GM23338 (cell line): ENCODE measurements around the gene TMPRSS11D. TPM values are rescaled to one million over a fixed set of nuclear protein-coding genes. Genes with fewer than 3 reads are reported as not detected.

Experiments used
- ATAC-seq: fragments of 200-7000 bp; cut with Tn5 transposase; 3 replicates; pipeline ENCODE4 v1.9.1; 2020
- DNase-seq: peaks from one replicate; pipeline ENCODE4 v3.0.0-alpha.2; 2015; ENCODE audit warnings: low spot score
- H2AFZ ChIP-seq: fragments of 200-600 bp; sonication (generic); 2 replicates; pipeline ENCODE4 v1.8.0; 2016; ENCODE audit warnings: antibody characterized with exemption, mild to moderate bottlenecking, moderate library complexity
- H3F3A ChIP-seq: fragments of 200-600 bp; sonication (generic); replicated peaks from 2 replicates; pipeline ENCODE4 v1.8.0; 2017; ENCODE audit warnings: antibody characterized with exemption, mixed run types, low read depth
- H3K27ac ChIP-seq: fragments of 200-600 bp; sonication (generic); 2 replicates; pipeline ENCODE4 v1.6.1; 2016; ENCODE audit warnings: low read depth
- H3K27me3 ChIP-seq: fragments of 200-600 bp; sonication (generic); 2 replicates; pipeline ENCODE4 v1.8.0; 2016; ENCODE audit warnings: mild to moderate bottlenecking, mixed run types, moderate library complexity; ENCODE audit not compliant: insufficient read depth
- H3K36me3 ChIP-seq: fragments of 200-600 bp; sonication (generic); 2 replicates; pipeline ENCODE4 v1.8.0; 2016; ENCODE audit warnings: mild to moderate bottlenecking; ENCODE audit not compliant: insufficient read depth
- H3K4me1 ChIP-seq: fragments of 200-600 bp; sonication (generic); 2 replicates; pipeline ENCODE4 v1.8.0; 2016; ENCODE audit warnings: mild to moderate bottlenecking, moderate library complexity; ENCODE audit not compliant: insufficient read depth
- H3K4me2 ChIP-seq: fragments of 200-600 bp; sonication (generic); 2 replicates; pipeline ENCODE4 v1.7.1; 2017; ENCODE audit warnings: mixed run types
- H3K4me3 ChIP-seq: fragments of 200-600 bp; sonication (generic); 2 replicates; pipeline ENCODE4 v1.6.1; 2016; ENCODE audit warnings: mixed run types
- H3K79me2 ChIP-seq: fragments of 200-600 bp; sonication (generic); replicated peaks from 2 replicates; pipeline ENCODE4 v1.8.0; 2017; ENCODE audit warnings: mild to moderate bottlenecking; ENCODE audit not compliant: insufficient read depth
- H3K9me2 ChIP-seq: fragments of 200-600 bp; sonication (generic); 2 replicates; pipeline ENCODE4 v1.8.0; 2017; ENCODE audit not compliant: insufficient read depth
- H4K20me1 ChIP-seq: fragments of 200-600 bp; sonication (generic); replicated peaks from 2 replicates; pipeline ENCODE4 v1.8.0; 2017; ENCODE audit warnings: mild to moderate bottlenecking; ENCODE audit not compliant: insufficient read depth
- H3K27ac Mint-ChIP-seq: 2 replicates; pipeline ENCODE4 v1.8.0; 2020; ENCODE audit warnings: inconsistent platforms, mild to moderate bottlenecking, moderate library complexity, mixed read lengths
- H3K27me3 Mint-ChIP-seq: 3 replicates; pipeline ENCODE4 v1.8.0; 2022; ENCODE audit warnings: low read depth, mild to moderate bottlenecking, moderate library complexity, mixed read lengths, inconsistent platforms; ENCODE audit not compliant: insufficient read depth, poor library complexity
- H3K36me3 Mint-ChIP-seq: 3 replicates; pipeline ENCODE4 v1.8.0; 2021; ENCODE audit warnings: low read depth, mild to moderate bottlenecking, inconsistent platforms, moderate library complexity, mixed read lengths
- H3K4me1 Mint-ChIP-seq: 3 replicates; pipeline ENCODE4 v1.8.0; 2020; ENCODE audit warnings: mild to moderate bottlenecking, inconsistent platforms, mixed read lengths
- H3K4me3 Mint-ChIP-seq: 3 replicates; pipeline ENCODE4 v1.8.0; 2021; ENCODE audit warnings: moderate library complexity, mild to moderate bottlenecking, inconsistent platforms, mixed read lengths
- H3K9me3 Mint-ChIP-seq: 3 replicates; pipeline ENCODE4 v1.8.0; 2020; ENCODE audit warnings: moderate library complexity, mild to moderate bottlenecking, inconsistent platforms, mixed read lengths
- CREB1 ChIP-seq: fragments of 250-450 bp; sonication (Bioruptor Pico); IDR thresholded peaks from 2 replicates; pipeline ENCODE4 v1.5.0; 2020; ENCODE audit warnings: low read depth, mild to moderate bottlenecking, moderate library complexity
- CTCF ChIP-seq, 2 experiments: fragments of 200-600 bp in 1 of 2; sonication (generic) in 1 of 2; conservative IDR thresholded peaks; 2 replicates each; pipeline versions ENCODE4 v1.5.1 to v1.6.1; 2016 to 2017; ENCODE audit warnings: antibody characterized with exemption in 2 of 2, low read depth in 2 of 2, mild to moderate bottlenecking in 2 of 2, moderate library complexity in 1 of 2
- ETS1 ChIP-seq: IDR thresholded peaks from 2 replicates; pipeline ENCODE4 v1.6.1; 2016; ENCODE audit warnings: antibody characterized with exemption
- EZH2 ChIP-seq: fragments of 200-600 bp; sonication (generic); IDR thresholded peaks from one replicate; pipeline ENCODE4 v1.8.0; 2017; ENCODE audit warnings: antibody characterized with exemption, mild to moderate bottlenecking, low read depth; ENCODE audit not compliant: unreplicated experiment
- EZH2phosphoT487 ChIP-seq: fragments of 200-600 bp; sonication (generic); IDR thresholded peaks from one replicate; pipeline ENCODE4 v1.8.1; 2018; ENCODE audit warnings: antibody characterized with exemption; ENCODE audit not compliant: unreplicated experiment
- JUNB ChIP-seq: IDR thresholded peaks from one replicate; pipeline ENCODE4 v1.6.1; 2016; ENCODE audit warnings: antibody characterized with exemption; ENCODE audit not compliant: unreplicated experiment
- NANOG ChIP-seq: IDR thresholded peaks from 2 replicates; pipeline ENCODE4 v1.6.1; 2016; ENCODE audit warnings: antibody characterized with exemption, borderline replicate concordance
- POLR2AphosphoS5 ChIP-seq: IDR thresholded peaks from 2 replicates; pipeline ENCODE4 v1.6.1; 2016; ENCODE audit warnings: antibody characterized with exemption, low read depth
- REST ChIP-seq: IDR thresholded peaks from one replicate; pipeline ENCODE4 v1.6.1; 2018; ENCODE audit warnings: antibody characterized with exemption; ENCODE audit not compliant: unreplicated experiment
- STAT1 ChIP-seq: IDR thresholded peaks from one replicate; pipeline ENCODE4 v1.6.1; 2016; ENCODE audit warnings: antibody characterized with exemption; ENCODE audit not compliant: unreplicated experiment
- ZNF114 ChIP-seq: fragments of 250-450 bp; sonication (Bioruptor Pico); IDR thresholded peaks from 2 replicates; pipeline ENCODE4 v1.5.0; 2020; ENCODE audit warnings: mild to moderate bottlenecking, moderate library complexity
- ZNF331 ChIP-seq: fragments of 250-450 bp; sonication (Bioruptor Pico); IDR thresholded peaks from 2 replicates; pipeline ENCODE4 v1.5.0; 2020; ENCODE audit warnings: low read depth, mild to moderate bottlenecking, moderate library complexity
- polyA plus RNA-seq: library from polyadenylated mRNA; unstranded; fragments of >200 nt; fragmentation: Nextera tagmentation; extraction: Ambion mirVana; gene quantifications from 2 replicates; pipeline ENCODE4 v1.2.1, GENCODE V29; 2016
- total RNA-seq: library from RNA; depleted of rRNA; stranded (reverse); fragments of >200 nt; shearing (Covaris generic); gene quantifications from 2 replicates; pipeline ENCODE4 v1.2.3, GENCODE V29; 2014
- TF ChIP-seq, protein P1 (sequence below): fragments of 250-450 bp; sonication (Bioruptor Pico); IDR thresholded peaks from 2 replicates; pipeline ENCODE4 v1.5.0; 2020; ENCODE audit warnings: mild to moderate bottlenecking, moderate library complexity

The TMPRSS11D gene
- total and polyA plus RNA-seq, 2 experiments from 2014 or later, result not detected

DNA sequence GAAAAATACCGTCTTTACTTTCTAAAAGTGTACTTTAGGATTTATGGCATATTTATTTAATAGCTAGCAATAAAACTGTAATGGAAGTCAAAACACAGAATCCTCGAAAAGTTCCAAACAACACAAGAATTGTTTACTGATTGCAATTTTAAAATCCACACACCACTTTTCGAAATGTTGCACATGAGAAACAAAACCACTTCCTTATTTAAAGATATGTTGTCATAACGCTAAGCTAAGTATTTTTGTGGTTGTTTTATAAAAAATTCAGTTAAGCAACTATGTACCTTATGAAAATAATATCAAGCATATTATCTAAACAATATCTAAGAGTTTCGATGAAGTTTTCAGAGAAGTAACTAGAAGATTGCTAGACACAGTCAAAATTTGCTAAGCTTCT lies 344 bp downstream of the TMPRSS11D start:
- no peaks in the 10 kb centered on the region for H4K20me1 ChIP-seq
- H3K4me1 ChIP-seq, result no peaks in the 10 kb centered on the region
- Mint-ChIP-seq H3K4me1 (peaks cover 11% of the 10 kb centered on the region; the same call in 2 of the 3 replicates), H3K27me3 (no peaks in the 10 kb centered on the region), H3K27ac (no peak overlapping the region), H3K36me3 (no peaks in the 10 kb centered on the region), H3K9me3 (no peaks in the 10 kb centered on the region), H3K4me3 (no peak overlapping the region)
- no peaks in the 10 kb centered on the region for H3K9me2 ChIP-seq
- no peak overlapping the region for H3K4me2 ChIP-seq
- no peak overlapping the region for H3K4me3 ChIP-seq
- H2AFZ ChIP-seq, result no peak overlapping the region
- no peak overlapping the region for H3K27ac ChIP-seq
- ATAC-seq (no peak), DNase-seq (no peak)
- no peaks in the 10 kb centered on the region for H3K79me2 ChIP-seq
- no peaks in the 10 kb centered on the region for H3K36me3 ChIP-seq
- H3F3A ChIP-seq, result no peaks in the 10 kb centered on the region
- TF ChIP-seq REST (no peak), EZH2phosphoT487 (no peak), ETS1 (no peak), ZNF114 (CRISPR knock-in tag) (no peak), ZNF331 (no peak), NANOG (no peak), STAT1 (no peak), EZH2 (no peak), JUNB (no peak), POLR2AphosphoS5 (no peak), CREB1 (CRISPR knock-in tag) (no peak), CTCF (conservative IDR thresholded peaks at IDR 0.05; ENCODE audit: low read depth in 2 of 2) (no peak)
- TF ChIP-seq, protein P1, sequence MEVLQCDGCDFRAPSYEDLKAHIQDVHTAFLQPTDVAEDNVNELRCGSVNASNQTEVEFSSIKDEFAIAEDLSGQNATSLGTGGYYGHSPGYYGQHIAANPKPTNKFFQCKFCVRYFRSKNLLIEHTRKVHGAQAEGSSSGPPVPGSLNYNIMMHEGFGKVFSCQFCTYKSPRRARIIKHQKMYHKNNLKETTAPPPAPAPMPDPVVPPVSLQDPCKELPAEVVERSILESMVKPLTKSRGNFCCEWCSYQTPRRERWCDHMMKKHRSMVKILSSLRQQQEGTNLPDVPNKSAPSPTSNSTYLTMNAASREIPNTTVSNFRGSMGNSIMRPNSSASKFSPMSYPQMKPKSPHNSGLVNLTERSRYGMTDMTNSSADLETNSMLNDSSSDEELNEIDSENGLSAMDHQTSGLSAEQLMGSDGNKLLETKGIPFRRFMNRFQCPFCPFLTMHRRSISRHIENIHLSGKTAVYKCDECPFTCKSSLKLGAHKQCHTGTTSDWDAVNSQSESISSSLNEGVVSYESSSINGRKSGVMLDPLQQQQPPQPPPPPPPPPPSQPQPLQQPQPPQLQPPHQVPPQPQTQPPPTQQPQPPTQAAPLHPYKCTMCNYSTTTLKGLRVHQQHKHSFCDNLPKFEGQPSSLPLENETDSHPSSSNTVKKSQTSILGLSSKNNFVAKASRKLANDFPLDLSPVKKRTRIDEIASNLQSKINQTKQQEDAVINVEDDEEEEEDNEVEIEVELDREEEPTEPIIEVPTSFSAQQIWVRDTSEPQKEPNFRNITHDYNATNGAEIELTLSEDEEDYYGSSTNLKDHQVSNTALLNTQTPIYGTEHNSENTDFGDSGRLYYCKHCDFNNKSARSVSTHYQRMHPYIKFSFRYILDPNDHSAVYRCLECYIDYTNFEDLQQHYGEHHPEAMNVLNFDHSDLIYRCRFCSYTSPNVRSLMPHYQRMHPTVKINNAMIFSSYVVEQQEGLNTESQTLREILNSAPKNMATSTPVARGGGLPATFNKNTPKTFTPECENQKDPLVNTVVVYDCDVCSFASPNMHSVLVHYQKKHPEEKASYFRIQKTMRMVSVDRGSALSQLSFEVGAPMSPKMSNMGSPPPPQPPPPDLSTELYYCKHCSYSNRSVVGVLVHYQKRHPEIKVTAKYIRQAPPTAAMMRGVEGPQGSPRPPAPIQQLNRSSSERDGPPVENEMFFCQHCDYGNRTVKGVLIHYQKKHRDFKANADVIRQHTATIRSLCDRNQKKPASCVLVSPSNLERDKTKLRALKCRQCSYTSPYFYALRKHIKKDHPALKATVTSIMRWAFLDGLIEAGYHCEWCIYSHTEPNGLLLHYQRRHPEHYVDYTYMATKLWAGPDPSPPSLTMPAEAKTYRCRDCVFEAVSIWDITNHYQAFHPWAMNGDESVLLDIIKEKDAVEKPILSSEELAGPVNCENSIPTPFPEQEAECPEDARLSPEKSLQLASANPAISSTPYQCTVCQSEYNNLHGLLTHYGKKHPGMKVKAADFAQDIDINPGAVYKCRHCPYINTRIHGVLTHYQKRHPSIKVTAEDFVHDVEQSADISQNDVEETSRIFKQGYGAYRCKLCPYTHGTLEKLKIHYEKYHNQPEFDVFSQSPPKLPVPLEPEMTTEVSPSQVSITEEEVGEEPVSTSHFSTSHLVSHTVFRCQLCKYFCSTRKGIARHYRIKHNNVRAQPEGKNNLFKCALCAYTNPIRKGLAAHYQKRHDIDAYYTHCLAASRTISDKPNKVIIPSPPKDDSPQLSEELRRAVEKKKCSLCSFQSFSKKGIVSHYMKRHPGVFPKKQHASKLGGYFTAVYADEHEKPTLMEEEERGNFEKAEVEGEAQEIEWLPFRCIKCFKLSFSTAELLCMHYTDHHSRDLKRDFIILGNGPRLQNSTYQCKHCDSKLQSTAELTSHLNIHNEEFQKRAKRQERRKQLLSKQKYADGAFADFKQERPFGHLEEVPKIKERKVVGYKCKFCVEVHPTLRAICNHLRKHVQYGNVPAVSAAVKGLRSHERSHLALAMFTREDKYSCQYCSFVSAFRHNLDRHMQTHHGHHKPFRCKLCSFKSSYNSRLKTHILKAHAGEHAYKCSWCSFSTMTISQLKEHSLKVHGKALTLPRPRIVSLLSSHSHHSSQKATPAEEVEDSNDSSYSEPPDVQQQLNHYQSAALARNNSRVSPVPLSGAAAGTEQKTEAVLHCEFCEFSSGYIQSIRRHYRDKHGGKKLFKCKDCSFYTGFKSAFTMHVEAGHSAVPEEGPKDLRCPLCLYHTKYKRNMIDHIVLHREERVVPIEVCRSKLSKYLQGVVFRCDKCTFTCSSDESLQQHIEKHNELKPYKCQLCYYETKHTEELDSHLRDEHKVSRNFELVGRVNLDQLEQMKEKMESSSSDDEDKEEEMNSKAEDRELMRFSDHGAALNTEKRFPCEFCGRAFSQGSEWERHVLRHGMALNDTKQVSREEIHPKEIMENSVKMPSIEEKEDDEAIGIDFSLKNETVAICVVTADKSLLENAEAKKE (CRISPR knock-in tag), result no peak
- H3K27me3 ChIP-seq, result no peaks in the 10 kb centered on the region
